DMS153 (cell line): Measurements from ENCODE around the gene DLG2.
A peak's percentile ranks its signal among the peaks of the same experiment; 100 is the strongest.

ENCODE experiments used
- DNase-seq: peaks from one replicate; lab custom pipeline; 2025; lab: John Stamatoyannopoulos, UW

DLG2 gene

DNA sequence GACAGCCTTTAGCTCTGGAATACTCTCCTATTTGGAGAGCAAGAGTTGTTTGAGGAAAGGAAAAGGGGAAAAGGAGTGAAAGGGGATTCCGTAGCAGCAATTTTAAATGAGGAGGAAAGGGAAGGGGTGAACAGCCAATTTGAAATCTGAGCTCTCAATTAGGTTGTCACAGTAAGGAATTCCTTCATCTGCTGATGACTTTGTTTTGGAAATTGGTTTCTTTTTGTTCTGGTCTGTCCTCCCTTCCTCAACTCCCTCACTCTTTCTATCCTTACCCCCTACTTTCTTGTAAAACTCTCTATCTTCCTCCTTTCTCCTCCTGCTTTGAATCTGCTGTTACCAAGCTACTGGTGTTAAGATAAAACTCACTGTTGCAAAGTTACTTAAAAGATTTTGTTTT is 1155.6 kb downstream of the DLG2 start:
- no peak for DNase-seq

DNA sequence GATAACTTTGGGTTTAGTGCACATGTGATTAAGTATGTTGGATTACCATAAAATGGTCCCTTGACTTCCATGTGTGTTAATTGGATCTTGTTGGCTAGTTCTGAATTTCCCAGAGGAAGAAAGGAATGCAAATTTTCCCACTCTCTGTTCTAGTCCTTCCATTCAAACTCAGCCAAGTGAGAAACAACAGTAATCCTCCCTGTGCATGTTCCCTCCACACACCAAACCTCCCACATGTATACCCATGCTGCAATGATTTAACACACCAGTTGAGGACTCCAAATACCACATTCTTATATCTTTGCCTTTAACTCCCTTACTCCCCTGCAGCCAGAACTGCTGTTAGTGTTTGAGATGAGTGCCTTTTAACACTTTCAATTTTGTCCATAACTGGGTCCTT is 1158.9 kb downstream of the DLG2 start:
- no peak for DNase-seq

DNA sequence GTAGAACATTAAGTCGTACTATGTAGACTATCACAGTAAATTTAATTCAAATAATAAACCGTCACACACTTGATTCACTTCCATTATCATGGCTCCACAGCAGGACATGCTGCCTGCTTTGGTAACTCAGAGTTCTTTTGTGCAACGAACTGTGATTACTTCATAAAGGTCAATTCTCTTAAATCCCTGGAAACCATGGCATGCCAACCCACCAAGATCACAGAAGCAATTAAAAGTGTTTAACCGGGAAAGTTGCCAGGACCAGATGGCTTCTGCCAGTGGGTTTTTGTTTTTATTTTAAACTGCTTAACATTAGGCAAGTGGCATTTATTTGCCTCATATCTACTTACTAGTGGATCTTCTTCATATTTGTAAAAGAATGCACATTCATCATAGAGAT is 1162.1 kb downstream of the DLG2 start:
- DNase-seq: no peak

GRCh38 chr11:84455691-84456090 is 1171.5 kb downstream of the DLG2 start:
- no peak for DNase-seq

GRCh38 chr11:84452211-84452610 is 1174.9 kb downstream of the DLG2 start:
- DNase-seq: no peak

GRCh38 chr11:84438565-84438964 is 1188.6 kb downstream of the DLG2 start:
- no peak for DNase-seq

DNA sequence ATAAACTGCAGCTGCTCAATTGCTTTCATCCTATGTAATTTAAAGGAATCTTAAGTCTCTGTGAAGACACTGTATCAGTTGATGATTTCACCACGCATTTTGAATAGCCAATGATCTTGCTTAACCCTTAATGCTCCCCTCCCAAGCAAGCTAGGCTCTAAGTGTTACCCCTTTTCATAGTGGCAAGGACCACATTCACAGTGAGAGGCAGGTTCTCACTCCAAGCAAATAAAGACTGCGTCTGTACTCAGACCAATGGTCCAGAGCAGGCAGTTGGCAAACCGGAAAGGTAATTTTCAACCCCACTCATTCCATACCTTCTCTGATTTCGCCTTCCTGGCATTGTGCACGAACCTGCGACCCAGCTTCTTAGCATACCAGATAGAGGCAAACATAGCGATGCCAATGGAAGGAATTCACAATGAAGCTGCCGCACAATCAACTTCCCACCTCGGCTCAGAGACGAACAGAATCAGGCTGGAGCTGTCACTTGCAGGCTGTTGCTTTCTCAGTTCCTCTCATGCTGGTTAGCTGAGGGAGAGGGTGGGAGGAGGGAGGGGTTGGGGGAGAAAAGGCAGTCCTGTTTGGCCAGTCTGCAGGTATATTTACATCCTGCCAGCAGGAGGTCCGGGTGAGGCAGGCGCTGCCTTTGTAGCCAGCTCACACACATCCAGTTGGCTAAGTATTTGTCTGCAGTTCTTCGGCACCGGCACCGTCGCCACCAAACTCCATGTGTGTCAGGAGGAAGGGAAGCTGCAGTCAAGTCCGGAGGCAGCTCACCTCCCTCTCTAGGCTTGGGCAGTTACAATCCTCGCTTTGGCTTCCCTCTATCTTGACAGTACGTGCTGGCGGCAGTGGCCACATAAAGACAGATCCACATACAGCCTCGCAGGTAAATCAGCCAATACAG is 1189.8 kb downstream of the DLG2 start:
- DNase-seq: peak; percentile 64

DNA sequence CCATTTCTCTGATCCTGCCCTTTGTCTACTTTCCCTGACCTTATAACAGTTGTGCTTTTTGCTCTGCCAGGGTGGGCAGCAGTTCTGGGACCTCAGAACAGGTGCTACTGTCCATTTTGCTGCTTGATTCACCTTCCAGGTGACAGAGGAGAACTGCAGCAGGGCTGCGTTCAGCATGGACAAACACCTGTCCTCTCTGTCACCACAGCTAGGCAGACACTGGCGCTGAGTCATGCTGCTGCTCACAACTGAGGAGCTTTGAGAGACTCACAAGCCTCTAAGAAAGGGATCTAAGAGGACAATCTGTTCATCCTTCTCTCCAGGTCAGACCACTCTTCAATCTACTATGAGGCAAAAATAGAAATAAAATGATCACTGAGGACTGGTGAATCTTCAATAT is 1196.5 kb downstream of the DLG2 start:
- peak; percentile 26 for DNase-seq

GRCh38 chr11:84425673-84426072 is 1201.5 kb downstream of the DLG2 start:
- no peak for DNase-seq

GRCh38 chr11:84420271-84420670 is 1206.9 kb downstream of the DLG2 start:
- no peak for DNase-seq

- no peak for DNase-seq
These were observed 1207.5 kb downstream of the DLG2 start for GRCh38 chr11:84419616-84420015.

DNA sequence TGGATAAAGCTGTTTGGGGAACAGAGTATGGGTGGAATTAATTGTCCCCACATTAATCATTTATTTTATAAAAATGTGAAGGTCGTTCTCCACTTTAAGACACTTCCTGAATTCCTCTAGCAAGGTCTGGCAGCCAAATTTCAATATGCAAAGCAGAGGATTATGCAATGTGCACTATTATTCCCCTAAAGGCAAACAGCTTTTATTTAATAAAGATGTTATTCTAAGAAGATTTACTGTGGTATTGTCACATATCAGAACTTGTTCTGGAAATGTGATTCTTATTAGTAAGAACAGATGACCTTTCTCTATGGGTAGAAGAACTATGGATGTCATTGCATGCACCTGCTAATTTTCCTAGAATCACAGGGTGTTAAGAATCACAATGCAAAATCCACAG is 1212.2 kb downstream of the DLG2 start:
- DNase-seq: no peak

- DNase-seq: no peak
These were observed 1213.6 kb downstream of the DLG2 start for GRCh38 chr11:84413549-84413948.

DNA sequence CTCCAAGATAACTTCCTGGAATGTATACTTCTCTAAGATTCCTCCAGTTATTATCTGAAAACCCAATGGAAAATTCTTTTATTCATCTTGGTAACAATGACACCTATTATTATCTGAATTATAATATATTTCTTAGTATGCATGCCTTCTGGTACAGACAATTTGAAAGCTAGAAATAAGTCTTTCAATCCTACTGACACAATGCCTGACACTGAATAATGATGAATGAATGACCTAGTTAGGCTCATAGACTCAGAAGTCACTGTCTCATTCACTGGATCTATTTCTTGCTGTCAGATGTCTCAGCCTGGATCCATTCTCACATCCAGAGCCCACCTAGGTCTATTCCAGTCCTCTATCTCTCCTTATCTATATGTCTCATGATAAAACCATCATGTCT is 1214.3 kb downstream of the DLG2 start:
- DNase-seq: no peak

DNA sequence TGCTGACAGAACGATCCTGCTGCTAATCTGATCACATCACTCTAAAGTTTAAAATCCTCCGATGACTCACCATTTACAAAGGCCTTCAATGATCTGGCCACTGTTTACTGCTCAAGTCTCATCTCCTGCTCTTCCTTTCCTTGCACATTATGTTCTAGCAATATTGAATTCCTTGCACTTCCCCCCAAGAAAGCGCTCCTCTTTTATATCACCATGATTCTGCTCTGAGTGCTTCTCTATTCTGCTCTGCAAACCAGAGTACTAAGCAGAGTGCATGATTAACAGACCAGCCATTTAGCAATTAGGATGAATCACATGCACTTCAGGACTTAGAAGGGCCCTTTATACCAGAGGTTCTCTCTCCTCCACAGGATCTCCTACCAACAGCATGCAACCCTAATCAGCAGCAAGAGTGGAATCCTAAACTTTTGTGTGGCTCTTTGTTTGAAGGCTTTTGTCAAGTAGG is 1218.2 kb downstream of the DLG2 start:
- no peak for DNase-seq

GRCh38 chr11:84407091-84407490 is 1220.1 kb downstream of the DLG2 start:
- DNase-seq: no peak

DNA sequence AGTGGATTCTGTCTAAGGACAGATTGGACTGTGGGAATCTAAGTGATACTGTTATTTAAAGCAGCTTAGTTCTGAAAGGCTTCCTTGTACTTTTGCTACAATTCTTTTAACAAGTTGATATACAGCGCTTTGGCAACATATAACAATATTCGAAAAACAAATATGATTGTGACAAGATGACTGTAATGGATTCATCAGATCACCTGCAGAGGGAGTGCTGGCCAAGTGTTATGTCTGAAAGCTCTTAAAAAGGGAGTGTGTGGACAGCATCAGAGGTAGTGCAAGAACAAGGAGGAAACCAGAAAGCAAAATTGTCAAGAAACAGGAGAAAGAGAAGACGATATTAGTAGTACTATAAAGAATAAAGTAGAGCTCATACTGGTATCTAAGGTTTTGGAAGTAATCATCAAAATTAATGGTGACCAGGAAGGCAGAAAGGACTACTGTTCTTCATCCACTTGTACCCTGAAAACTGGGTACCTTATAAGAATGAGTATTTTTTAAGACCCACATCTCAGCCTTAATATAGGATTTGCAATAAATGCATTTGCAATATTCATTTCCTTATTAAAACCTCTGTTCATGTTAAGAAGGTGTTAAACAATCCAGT is 1229.0 kb downstream of the DLG2 start:
- peak; percentile 17 for DNase-seq

GRCh38 chr11:84396521-84396920 is 1230.6 kb downstream of the DLG2 start:
- no peak for DNase-seq

- DNase-seq: no peak
These were observed 1236.6 kb downstream of the DLG2 start for GRCh38 chr11:84390441-84391078.

DNA sequence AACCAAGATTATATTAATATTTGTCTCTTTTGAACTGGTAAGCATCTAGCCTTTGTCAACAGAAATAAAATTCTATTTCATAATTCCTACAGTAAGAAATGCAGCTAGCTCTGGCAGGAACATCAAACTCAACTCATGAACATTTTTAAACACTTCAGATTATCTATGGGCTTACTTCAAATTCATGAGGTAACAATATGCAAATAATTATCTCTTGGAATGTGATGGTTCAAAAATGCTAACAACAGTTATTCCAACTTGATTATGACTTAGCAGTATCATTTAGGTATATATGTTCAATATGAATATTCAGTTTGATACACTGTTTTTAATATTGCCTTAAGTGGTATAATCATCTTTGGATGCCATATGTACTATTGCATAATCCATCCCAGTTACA is 1237.4 kb downstream of the DLG2 start:
- DNase-seq: no peak

DNA sequence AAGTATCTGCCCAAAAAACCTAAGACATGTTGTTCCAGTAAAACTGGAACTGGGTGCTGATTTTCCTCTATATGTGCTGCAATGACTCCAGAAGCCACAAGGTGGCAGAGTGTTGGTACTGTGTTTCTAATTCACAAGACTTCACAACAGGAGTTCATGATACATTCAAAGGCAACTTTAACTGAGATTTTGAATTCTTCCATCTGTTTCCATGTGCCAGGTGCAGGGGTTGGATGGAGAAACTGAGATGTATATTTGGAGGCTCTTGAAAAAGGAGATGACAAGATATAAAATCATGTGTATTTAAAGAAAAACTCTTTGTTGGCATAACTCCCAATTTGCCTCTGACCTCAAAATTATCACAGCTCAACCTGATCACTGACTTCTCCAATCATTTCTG is 1242.4 kb downstream of the DLG2 start:
- DNase-seq: peak; percentile 19

DNA sequence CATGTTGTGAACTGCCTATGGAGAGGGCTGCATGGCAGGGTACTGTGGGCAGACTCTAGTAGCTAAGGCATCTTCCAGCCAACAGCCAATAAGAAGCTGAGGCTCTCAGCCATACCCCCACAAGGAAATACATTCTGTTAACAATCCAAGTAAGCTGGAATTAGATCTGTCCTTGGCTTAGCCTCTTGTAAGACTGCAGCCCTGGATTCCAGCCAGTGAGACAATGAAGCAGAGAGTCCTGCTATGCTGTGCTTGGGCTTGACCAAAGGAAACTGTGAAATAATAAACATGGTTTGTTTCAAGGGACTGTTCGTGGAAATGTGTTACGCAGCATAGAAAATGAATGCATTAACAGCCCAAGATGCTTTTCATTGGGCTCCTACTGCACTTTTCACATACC is 1243.6 kb downstream of the DLG2 start:
- no peak for DNase-seq

GRCh38 chr11:84381666-84382065 is 1245.5 kb downstream of the DLG2 start:
- DNase-seq: no peak
